ENCODE results near the gene NDUFAF3.

NDUFAF3 gene

GRCh38 chr3:49009396-49009795 lies 12.5 kb upstream of the NDUFAF3 start:
- DNase-seq (ENCODE audit: low read depth in 1 of 2, low spot score in 1 of 2) = no peak
- Histone ChIP-seq H3K27ac (replicated peaks) (no peak overlapping the region), H3K4me3 (replicated peaks; ENCODE audit: insufficient read depth, low read length) (no peak overlapping the region), H3K27me3 (ENCODE audit: insufficient read depth, poor library complexity, severe bottlenecking) (no peaks in the 10 kb centered on the region)
- TF ChIP-seq GABPA (IDR thresholded peaks at IDR 0.05; ENCODE audit: low read depth) (no peak), SPI1 (IDR thresholded peaks at IDR 0.05; ENCODE audit: borderline replicate concordance, low read depth) (no peak), POLR2AphosphoS5 (IDR thresholded peaks at IDR 0.05; ENCODE audit: low read depth) (no peak)
- TF ChIP-seq, protein P1, sequence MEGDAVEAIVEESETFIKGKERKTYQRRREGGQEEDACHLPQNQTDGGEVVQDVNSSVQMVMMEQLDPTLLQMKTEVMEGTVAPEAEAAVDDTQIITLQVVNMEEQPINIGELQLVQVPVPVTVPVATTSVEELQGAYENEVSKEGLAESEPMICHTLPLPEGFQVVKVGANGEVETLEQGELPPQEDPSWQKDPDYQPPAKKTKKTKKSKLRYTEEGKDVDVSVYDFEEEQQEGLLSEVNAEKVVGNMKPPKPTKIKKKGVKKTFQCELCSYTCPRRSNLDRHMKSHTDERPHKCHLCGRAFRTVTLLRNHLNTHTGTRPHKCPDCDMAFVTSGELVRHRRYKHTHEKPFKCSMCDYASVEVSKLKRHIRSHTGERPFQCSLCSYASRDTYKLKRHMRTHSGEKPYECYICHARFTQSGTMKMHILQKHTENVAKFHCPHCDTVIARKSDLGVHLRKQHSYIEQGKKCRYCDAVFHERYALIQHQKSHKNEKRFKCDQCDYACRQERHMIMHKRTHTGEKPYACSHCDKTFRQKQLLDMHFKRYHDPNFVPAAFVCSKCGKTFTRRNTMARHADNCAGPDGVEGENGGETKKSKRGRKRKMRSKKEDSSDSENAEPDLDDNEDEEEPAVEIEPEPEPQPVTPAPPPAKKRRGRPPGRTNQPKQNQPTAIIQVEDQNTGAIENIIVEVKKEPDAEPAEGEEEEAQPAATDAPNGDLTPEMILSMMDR (IDR thresholded peaks at IDR 0.05; ENCODE audit: insufficient read depth, low read length) = no peak
- TF ChIP-seq, protein P2, sequence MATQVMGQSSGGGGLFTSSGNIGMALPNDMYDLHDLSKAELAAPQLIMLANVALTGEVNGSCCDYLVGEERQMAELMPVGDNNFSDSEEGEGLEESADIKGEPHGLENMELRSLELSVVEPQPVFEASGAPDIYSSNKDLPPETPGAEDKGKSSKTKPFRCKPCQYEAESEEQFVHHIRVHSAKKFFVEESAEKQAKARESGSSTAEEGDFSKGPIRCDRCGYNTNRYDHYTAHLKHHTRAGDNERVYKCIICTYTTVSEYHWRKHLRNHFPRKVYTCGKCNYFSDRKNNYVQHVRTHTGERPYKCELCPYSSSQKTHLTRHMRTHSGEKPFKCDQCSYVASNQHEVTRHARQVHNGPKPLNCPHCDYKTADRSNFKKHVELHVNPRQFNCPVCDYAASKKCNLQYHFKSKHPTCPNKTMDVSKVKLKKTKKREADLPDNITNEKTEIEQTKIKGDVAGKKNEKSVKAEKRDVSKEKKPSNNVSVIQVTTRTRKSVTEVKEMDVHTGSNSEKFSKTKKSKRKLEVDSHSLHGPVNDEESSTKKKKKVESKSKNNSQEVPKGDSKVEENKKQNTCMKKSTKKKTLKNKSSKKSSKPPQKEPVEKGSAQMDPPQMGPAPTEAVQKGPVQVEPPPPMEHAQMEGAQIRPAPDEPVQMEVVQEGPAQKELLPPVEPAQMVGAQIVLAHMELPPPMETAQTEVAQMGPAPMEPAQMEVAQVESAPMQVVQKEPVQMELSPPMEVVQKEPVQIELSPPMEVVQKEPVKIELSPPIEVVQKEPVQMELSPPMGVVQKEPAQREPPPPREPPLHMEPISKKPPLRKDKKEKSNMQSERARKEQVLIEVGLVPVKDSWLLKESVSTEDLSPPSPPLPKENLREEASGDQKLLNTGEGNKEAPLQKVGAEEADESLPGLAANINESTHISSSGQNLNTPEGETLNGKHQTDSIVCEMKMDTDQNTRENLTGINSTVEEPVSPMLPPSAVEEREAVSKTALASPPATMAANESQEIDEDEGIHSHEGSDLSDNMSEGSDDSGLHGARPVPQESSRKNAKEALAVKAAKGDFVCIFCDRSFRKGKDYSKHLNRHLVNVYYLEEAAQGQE (IDR thresholded peaks at IDR 0.05; ENCODE audit: insufficient replicate concordance, low read depth) = no peak

- Histone ChIP-seq H3K4me3 (replicated peaks; ENCODE audit: insufficient read depth, low read length) (no peak overlapping the region), H3K27me3 (ENCODE audit: insufficient read depth, poor library complexity, severe bottlenecking) (no peaks in the 10 kb centered on the region), H3K27ac (replicated peaks) (no peak overlapping the region)
- TF ChIP-seq SPI1 (IDR thresholded peaks at IDR 0.05; ENCODE audit: borderline replicate concordance, low read depth) (no peak), GABPA (IDR thresholded peaks at IDR 0.05; ENCODE audit: low read depth) (no peak), POLR2AphosphoS5 (IDR thresholded peaks at IDR 0.05; ENCODE audit: low read depth) (no peak)
- TF ChIP-seq, protein P1 (IDR thresholded peaks at IDR 0.05; ENCODE audit: insufficient read depth, low read length) = no peak
- TF ChIP-seq, protein P2 (IDR thresholded peaks at IDR 0.05; ENCODE audit: insufficient replicate concordance, low read depth) = no peak
- DNase-seq (ENCODE audit: low read depth in 1 of 2, low spot score in 1 of 2) = no peak
These were observed 9.4 kb upstream of the NDUFAF3 start for GRCh38 chr3:49012441-49013017.

DNA sequence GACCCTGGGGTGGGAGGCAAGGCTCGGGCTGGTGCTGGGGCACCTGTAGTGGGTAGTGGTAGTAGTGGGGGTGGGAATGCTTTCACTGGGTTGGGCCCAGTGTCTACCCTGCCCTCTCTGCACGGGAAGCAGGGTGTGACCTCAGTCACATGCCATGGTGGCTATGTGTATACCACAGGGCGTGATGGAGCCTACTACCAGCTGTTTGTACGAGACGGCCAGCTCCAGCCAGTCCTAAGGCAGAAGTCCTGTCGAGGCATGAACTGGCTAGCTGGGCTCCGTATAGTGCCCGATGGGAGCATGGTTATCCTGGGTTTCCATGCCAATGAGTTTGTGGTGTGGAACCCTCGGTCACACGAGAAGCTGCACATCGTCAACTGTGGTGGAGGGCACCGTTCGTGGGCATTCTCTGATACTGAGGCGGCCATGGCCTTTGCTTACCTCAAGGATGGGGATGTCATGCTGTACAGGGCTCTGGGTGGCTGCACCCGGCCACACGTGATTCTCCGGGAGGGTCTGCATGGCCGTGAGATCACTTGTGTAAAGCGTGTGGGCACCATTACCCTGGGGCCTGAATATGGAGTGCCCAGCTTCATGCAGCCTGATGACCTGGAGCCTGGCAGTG lies 8.7 kb upstream of the NDUFAF3 start:
- TF ChIP-seq, protein P2 (IDR thresholded peaks at IDR 0.05; ENCODE audit: insufficient replicate concordance, low read depth) = no peak
- TF ChIP-seq GABPA (IDR thresholded peaks at IDR 0.05; ENCODE audit: low read depth) = no peak
- TF ChIP-seq, protein P1 (IDR thresholded peaks at IDR 0.05; ENCODE audit: insufficient read depth, low read length) = no peak
- TF ChIP-seq SPI1 (IDR thresholded peaks at IDR 0.05; ENCODE audit: borderline replicate concordance, low read depth) = no peak
- TF ChIP-seq POLR2AphosphoS5 (IDR thresholded peaks at IDR 0.05; ENCODE audit: low read depth) = no peak; the same call in 1 of the 2 replicates
- no peak overlapping the region for H3K4me3 ChIP-seq (replicated peaks; ENCODE audit: insufficient read depth, low read length)
- DNase-seq (ENCODE audit: low read depth in 1 of 2, low spot score in 1 of 2) = no peak
- no peak overlapping the region for H3K27ac ChIP-seq (replicated peaks)
- H3K27me3 ChIP-seq (ENCODE audit: insufficient read depth, poor library complexity, severe bottlenecking) = no peaks in the 10 kb centered on the region
